Lower leg skin (tissue), 4 donors: Measurements from ENCODE around the gene ZBTB20. TPM values are rescaled to one million over a fixed set of nuclear protein-coding genes. Genes with fewer than 3 reads are reported as not detected.

Experiments used
- DNase-seq, 2 donors: peaks; one replicate each; pipeline ENCODE4 v3.0.0-alpha.2; 2019; ENCODE audit warnings: low spot score in 2 of 2
- H3K4me3 ChIP-seq: fragments of 200-600 bp; sonication (generic); 2 replicates; pipeline ENCODE4 v1.5.1; 2017; ENCODE audit warnings: mild to moderate bottlenecking, low read depth; ENCODE audit not compliant: poor library complexity, severe bottlenecking
- POLR2A ChIP-seq, 2 donors: fragments of 450-650 bp; IDR thresholded peaks; one replicate each; pipeline ENCODE4 v1.6.1; 2016 to 2017; ENCODE audit warnings: antibody characterized with exemption in 2 of 2, mild to moderate bottlenecking in 1 of 2, moderate library complexity in 1 of 2
- WGBS, 2 donors: methylation state at CpG; one replicate each; pipeline ENCODE4 v1.1.5; 2018; 5-methylcytosine and 5-hydroxymethylcytosine counted together
- intact Hi-C: fragments of 100-400 bp; cut with DNase I; formaldehyde crosslinking; loops from one replicate; pipeline ENCODE4 v1.15.0; 2023; ENCODE audit warnings: low total_unique reads
- total RNA-seq, 4 donors: library from RNA; depleted of rRNA; stranded (reverse); fragments of >200 nt; gene quantifications; one replicate each; pipeline ENCODE4 v1.1.0, GENCODE V29; 2016
- TF ChIP-seq, protein P1 (sequence below), 3 donors: fragments of 450-650 bp; IDR thresholded peaks; one replicate each; pipeline ENCODE4 v1.5.1; 2016; ENCODE audit warnings: antibody characterized with exemption in 3 of 3, mild to moderate bottlenecking in 3 of 3, moderate library complexity in 2 of 3

Gene ZBTB20
- total RNA-seq, 4 donors from 2014 or later, result 22.5 to 41.9 (median 33.1) TPM

DNA sequence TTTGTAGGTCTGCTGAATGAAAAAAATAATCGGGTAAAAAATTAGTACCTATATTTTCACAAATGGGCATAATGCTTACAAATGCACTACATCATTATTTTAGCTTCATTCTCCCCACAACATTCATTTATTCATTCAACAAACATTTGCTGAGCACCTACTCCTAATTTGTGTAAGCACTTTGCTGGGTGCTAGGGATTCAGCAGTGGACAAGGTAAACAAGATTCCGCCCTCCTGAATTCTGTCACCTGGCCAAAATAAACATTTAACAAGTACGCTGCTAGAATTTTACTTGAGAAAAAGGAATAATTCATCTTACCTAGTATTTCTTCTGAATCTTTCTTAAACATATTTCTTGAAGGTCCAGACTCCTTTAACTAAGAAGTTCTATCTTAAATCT, 781.2 kb downstream of the ZBTB20 start:
- no peak for DNase-seq
- intact Hi-C loops, result no loop called here
- TF ChIP-seq POLR2A (IDR thresholded peaks at IDR 0.05), result no peak
- TF ChIP-seq, protein P1, sequence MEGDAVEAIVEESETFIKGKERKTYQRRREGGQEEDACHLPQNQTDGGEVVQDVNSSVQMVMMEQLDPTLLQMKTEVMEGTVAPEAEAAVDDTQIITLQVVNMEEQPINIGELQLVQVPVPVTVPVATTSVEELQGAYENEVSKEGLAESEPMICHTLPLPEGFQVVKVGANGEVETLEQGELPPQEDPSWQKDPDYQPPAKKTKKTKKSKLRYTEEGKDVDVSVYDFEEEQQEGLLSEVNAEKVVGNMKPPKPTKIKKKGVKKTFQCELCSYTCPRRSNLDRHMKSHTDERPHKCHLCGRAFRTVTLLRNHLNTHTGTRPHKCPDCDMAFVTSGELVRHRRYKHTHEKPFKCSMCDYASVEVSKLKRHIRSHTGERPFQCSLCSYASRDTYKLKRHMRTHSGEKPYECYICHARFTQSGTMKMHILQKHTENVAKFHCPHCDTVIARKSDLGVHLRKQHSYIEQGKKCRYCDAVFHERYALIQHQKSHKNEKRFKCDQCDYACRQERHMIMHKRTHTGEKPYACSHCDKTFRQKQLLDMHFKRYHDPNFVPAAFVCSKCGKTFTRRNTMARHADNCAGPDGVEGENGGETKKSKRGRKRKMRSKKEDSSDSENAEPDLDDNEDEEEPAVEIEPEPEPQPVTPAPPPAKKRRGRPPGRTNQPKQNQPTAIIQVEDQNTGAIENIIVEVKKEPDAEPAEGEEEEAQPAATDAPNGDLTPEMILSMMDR (IDR thresholded peaks at IDR 0.05), result no peak
- WGBS, 2 donors, result 84 to 92% methylated on average over 3 of the region's 3 CpGs
- H3K4me3 ChIP-seq, result no peak overlapping the region

DNA sequence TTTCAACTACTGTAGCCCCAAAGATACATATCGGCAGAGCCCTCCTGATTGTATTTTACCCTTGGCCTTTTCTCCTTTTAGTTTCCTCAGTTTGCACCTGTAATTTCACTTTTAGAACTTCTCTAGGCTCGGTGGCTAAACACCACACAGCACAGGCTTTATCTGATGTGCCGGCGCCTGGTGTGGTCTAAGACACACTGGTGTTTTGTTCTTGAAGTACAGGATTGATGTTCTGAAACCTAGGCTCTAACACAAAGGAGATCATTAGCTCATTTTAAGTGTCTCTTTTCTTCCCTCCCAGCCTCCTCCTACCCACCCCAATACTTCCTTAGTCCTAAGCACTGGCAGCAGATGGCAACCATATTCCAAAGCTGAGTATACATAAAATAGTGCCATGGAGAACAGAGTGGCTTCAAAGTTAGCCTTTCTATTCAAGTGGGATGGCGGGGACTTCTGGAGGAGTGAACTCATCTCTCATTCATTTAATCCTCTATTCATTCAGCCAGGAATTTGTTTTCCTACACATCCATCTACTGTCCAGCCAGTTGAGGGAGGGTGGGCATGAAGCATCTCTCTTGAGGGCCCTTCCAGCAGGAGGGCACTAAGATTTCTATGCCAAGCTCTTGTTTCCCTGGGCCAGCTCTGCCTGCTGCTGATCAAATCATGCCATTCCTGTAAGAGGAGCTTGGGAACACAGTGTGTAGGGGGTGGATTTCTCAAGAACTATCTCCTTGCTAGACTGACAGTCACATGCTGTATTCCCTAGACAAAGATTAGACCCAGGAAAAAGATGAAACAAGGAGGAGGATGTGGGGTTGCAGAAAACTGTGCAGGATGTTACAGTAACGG, 782.1 kb downstream of the ZBTB20 start:
- WGBS, 2 donors, result 75 to 87% methylated on average over 6 of the region's 6 CpGs
- intact Hi-C loops, result no loop called here
- H3K4me3 ChIP-seq, result no peak overlapping the region
- no peak for TF ChIP-seq POLR2A (IDR thresholded peaks at IDR 0.05)
- TF ChIP-seq, protein P1 (IDR thresholded peaks at IDR 0.05), result no peak
- no peak for DNase-seq

DNA sequence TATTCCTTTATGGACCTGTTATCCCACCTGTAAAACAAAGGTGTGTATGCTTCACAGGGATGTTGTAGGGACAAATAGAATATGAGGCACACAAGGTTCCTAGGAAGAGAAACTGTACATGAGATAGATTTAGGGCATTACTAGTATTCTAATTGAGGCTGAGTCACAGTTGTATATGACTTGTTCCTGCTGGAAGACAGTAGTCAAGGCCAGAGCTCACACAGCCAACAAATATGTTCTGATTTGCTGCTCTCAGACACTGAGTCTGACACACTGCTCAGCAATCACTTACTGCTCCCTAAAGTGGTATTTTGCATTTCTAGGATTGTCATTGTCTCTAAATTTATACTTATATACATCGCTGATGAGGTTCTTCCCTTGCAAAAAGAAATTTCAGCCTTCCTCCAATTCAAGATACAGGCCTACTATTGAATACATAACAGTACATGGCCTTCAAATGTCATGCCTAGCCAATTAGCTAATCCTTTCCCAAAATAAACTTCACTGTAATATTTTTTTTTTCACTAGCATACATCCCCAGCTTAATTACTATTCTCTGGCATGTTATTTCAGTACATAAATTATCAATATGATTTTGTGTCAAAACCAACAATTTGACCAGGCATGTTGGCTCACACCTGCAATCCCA, 783.4 kb downstream of the ZBTB20 start:
- no peak overlapping the region for H3K4me3 ChIP-seq
- TF ChIP-seq, protein P1 (IDR thresholded peaks at IDR 0.05), result no peak
- no peak for TF ChIP-seq POLR2A (IDR thresholded peaks at IDR 0.05)
- intact Hi-C loops, result no loop called here
- no peak for DNase-seq
- 34 to 39% methylated on average over 1 of the region's 1 CpG for WGBS, 2 donors

DNA sequence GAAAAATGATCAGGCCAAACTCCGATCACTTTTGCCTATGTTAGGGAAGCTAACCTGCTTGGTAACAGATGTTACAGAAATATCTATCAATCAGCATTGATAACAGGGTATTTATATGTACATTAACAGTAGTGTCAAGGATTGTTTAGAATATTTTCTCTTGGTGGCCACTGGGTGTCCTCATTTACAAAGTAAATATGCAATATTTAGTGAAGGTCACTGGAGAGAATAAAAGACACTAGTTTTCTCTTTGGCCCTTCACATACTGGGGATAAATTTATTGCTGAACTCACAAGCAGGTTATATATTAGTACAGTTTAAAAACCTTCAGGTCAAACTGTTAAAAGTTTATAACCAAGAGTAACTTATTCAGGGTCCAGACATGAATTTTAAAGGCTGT, 784.3 kb downstream of the ZBTB20 start:
- H3K4me3 ChIP-seq, result no peak overlapping the region
- no peak for DNase-seq
- WGBS, 2 donors, result 76 to 87% methylated on average over 1 of the region's 1 CpG
- intact Hi-C loops, result no loop called here
- TF ChIP-seq, protein P1 (IDR thresholded peaks at IDR 0.05), result no peak
- TF ChIP-seq POLR2A (IDR thresholded peaks at IDR 0.05), result no peak

DNA sequence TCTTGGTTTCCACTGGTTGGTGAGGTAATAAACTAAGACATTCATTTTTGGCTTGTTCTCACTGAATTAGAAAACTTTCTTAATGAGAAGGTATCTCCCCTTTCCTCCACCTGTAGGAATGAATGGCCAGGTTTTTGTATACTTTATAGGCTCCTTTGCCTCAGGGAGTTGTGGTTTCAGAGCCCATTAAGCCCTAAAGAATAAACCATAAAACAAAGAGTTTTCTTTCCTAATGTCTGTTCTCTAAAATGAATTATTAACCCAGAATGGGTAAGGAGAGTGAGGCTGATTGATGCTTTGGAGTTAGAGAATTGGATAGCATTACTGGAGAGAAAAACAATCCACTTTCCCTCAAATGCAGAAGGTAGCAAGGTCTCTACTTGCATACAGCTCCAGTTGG, 785.7 kb downstream of the ZBTB20 start:
- no peak overlapping the region for H3K4me3 ChIP-seq
- TF ChIP-seq, protein P1 (IDR thresholded peaks at IDR 0.05), result no peak
- TF ChIP-seq POLR2A (IDR thresholded peaks at IDR 0.05), result no peak
- intact Hi-C loops, result no loop called here
- no peak for DNase-seq
